ENCODE measurements around the gene POTEB2.
"Not testable (repeated sequence)": the region's sequence is repeated elsewhere in the genome, so short reads cannot be mapped to it uniquely, and the experiment has no call there.

Gene POTEB2

GRCh38 chr15:20866214-20866613 lies at the start of gene POTEB2:
Gene POTEB2, minus strand, starts transcription at chr15:20866314. Its CDS starts 33 bp downstream, at chr15:20866281.
- not testable (repeated sequence) for DNase-seq

- DNase-seq: not testable (repeated sequence)
These were observed 13.8 kb upstream of the POTEB2 start for GRCh38 chr15:20879916-20880315.

DNA sequence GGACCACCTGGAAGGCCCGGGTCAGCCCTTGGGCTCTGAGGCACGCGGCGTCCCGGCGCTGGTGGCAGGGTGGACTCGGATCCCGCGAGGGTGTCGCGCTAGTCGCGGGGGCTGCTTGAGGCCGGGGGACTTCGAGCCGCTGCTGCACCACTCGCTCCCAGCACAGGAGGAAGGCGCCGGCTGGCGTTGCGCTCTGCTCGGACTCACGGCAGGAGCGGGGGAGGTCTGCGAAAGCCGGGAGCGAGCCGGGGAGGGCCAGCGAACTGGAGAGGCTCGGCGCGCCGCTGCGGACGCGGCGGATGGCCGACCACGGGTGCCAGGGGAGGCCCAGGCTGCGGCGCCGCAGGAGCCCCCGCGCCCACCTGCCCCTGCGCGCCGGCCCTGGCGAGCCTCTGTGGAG lies 12.3 kb upstream of the POTEB2 start:
- DNase-seq: not testable (repeated sequence)

DNA sequence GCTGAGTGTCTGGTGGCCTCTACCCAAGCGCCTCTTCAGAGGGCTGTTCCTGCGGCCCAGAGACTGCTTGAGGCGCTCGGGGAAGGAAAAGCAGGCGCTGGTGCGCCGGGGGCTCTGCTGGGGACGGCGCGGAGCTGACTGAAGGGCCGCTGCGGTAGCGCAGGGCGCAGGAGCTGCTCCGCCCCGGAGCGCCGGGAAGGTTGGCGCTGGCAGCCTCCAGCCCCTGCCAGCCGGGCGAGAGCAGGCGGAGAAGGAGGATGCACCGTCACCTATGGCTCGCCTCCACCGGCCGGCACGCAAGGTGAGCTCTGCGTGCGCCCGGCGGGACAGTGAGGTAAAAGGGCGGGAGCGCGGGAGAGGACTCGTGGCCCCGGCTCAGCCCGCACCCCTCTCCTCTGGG lies 11.7 kb upstream of the POTEB2 start:
- DNase-seq: not testable (repeated sequence)
